HG03442 (cell line): Measurements from ENCODE around the gene ITIH3.

Source experiments
- ATAC-seq: cut with Tn5 transposase; IDR thresholded peaks from one replicate; pipeline ENCODE4 v1.9.1; 2021; ENCODE audit warnings: mild to moderate bottlenecking, moderate library complexity; ENCODE audit not compliant: unreplicated experiment

Gene ITIH3

GRCh38 chr3:52842424-52842823 lies 47.8 kb downstream of the ITIH3 start:
- ATAC-seq = no peak

- no peak for ATAC-seq
Measured at GRCh38 chr3:52843108-52843865, 48.7 kb downstream of the ITIH3 start.

GRCh38 chr3:52843881-52844280 lies 49.3 kb downstream of the ITIH3 start:
- no peak for ATAC-seq

- no peak for ATAC-seq
Measured at GRCh38 chr3:52844290-52844975, 49.8 kb downstream of the ITIH3 start.

GRCh38 chr3:52845157-52845556 lies 50.6 kb downstream of the ITIH3 start:
- ATAC-seq = no peak

- ATAC-seq = no peak
Measured at GRCh38 chr3:52845691-52846431, 51.3 kb downstream of the ITIH3 start.

GRCh38 chr3:52846432-52846965 lies 51.9 kb downstream of the ITIH3 start:
- ATAC-seq = no peak

GRCh38 chr3:52847241-52847640 lies 52.6 kb downstream of the ITIH3 start:
- ATAC-seq = no peak

- no peak for ATAC-seq
Measured at GRCh38 chr3:52847726-52848125, 53.1 kb downstream of the ITIH3 start.

- no peak for ATAC-seq
Measured at GRCh38 chr3:52848617-52849016, 54.0 kb downstream of the ITIH3 start.

- ATAC-seq = no peak
Measured at GRCh38 chr3:52849656-52850055, 55.1 kb downstream of the ITIH3 start.

- ATAC-seq = no peak
Measured at GRCh38 chr3:52851348-52851747, 56.8 kb downstream of the ITIH3 start.

- no peak for ATAC-seq
Measured at GRCh38 chr3:52852419-52852818, 57.8 kb downstream of the ITIH3 start.

GRCh38 chr3:52854013-52854412 lies 59.4 kb downstream of the ITIH3 start:
- ATAC-seq = no peak

- no peak for ATAC-seq
Measured at GRCh38 chr3:52856666-52857065, 62.1 kb downstream of the ITIH3 start.

GRCh38 chr3:52857133-52857532 lies 62.5 kb downstream of the ITIH3 start:
- ATAC-seq = no peak

GRCh38 chr3:52857864-52858263 lies 63.3 kb downstream of the ITIH3 start:
- ATAC-seq = no peak
